ENCODE measurements around the gene CYB5B. TPM values are rescaled to one million over a fixed set of nuclear protein-coding genes. Genes with fewer than 3 reads are reported as not detected.

CYB5B gene
- total RNA-seq, 1 experiment from 2014 or later, result 112 TPM

DNA sequence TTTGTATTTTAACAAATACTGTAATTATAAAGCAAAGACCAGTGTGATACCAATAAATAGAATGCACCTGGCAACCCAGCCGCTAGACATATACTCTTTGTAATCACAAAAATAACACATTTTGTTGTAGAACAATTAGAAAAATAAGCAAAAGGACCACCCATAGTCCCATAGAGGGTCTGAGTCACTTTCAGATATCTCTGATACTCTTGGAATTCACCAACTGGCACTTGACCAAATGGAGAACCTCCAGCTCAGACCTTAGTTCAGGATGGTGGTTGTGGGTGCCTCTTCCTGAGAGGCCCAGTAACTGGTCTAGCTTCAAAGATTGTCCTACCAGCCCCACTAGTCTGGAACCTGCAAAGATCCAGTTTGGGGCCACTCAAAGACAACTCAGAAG, 37.8 kb upstream of the CYB5B start:
- Mint-ChIP-seq H3K4me3 (ENCODE audit: unreplicated experiment) (peak overlapping the region; percentile 90), H3K27ac (ENCODE audit: low read depth, unreplicated experiment) (no peak overlapping the region), H3K36me3 (ENCODE audit: insufficient read depth, unreplicated experiment) (peaks cover 40% of the 10 kb centered on the region), H3K27me3 (ENCODE audit: insufficient read depth, unreplicated experiment) (no peaks in the 10 kb centered on the region), H3K9me3 (ENCODE audit: unreplicated experiment) (no peaks in the 10 kb centered on the region), H3K4me1 (ENCODE audit: insufficient read depth, unreplicated experiment) (peaks cover 18% of the 10 kb centered on the region)
- no TSS peak for BruUV-seq (replicated peaks)
- ChIA-PET POLR2A (interaction anchor here (1.0 to 3.9 kb wide), 9 partner anchors 9 to 376 kb away, joined by 4 to 20 read pairs (median 6); partner anchors contain the start of genes COG8, NIP7, NOB1 and NQO1), CTCF (interaction anchor here (1.1 to 2.3 kb wide), 2 partner anchors 10 to 39 kb away, joined by 4 to 11 read pairs; no protein-coding TSS in a partner anchor)
- no peak for DNase-seq (ENCODE audit: unreplicated experiment)
- TF ChIP-seq, protein P1, sequence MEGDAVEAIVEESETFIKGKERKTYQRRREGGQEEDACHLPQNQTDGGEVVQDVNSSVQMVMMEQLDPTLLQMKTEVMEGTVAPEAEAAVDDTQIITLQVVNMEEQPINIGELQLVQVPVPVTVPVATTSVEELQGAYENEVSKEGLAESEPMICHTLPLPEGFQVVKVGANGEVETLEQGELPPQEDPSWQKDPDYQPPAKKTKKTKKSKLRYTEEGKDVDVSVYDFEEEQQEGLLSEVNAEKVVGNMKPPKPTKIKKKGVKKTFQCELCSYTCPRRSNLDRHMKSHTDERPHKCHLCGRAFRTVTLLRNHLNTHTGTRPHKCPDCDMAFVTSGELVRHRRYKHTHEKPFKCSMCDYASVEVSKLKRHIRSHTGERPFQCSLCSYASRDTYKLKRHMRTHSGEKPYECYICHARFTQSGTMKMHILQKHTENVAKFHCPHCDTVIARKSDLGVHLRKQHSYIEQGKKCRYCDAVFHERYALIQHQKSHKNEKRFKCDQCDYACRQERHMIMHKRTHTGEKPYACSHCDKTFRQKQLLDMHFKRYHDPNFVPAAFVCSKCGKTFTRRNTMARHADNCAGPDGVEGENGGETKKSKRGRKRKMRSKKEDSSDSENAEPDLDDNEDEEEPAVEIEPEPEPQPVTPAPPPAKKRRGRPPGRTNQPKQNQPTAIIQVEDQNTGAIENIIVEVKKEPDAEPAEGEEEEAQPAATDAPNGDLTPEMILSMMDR (IDR thresholded peaks at IDR 0.05; ENCODE audit: unreplicated experiment), result no peak
- intact Hi-C loops (cut with micrococcal nuclease), result no loop called here

DNA sequence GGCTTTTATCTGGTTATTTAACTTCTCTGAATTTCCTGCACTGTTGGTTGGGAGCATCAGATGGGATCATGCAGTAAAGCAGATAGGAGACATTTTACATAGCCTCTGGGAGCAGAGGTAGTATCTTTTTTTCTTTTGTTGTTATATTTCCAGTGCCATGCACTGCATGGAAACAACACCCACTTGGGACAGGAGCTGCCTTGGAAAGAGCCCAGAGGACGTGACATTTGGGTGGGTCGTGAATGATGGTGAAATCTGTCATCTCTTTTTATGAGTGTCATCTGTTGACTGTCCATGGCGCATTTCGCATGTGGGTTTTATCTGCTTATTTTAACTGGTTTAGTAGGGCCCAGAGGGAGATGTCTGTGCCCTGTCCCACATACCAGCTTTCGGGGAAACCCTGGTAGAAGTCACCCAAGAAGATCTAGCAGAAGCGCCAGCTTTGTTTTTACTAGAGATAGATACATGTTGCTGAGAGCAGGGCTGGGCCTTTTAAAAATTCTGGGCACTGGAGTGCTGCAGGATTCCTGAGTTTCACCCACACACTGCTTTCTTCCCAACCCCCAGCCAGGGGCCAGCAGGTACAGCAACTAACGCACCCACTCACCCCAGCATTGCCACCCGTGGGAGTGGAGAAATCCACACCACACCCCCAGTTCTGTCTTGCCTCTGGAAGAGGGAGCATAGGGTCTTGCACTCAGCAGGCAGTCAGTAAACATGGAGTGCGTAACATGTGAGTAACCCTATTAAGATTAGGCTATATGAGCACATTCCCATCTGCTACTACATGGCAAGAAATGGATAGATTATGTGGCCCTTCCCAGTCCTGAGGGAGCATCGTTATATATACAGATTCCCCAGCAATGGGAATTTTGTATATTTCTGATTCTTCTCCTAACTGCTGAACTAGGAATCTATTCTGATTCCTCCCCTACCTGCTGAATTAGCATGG, 30.2 kb upstream of the CYB5B start:
- TF ChIP-seq, protein P1 (IDR thresholded peaks at IDR 0.05; ENCODE audit: unreplicated experiment), result no peak
- intact Hi-C loops (cut with micrococcal nuclease), result no loop called here
- no peak for DNase-seq (ENCODE audit: unreplicated experiment)
- H3K4me3 Mint-ChIP-seq (ENCODE audit: unreplicated experiment), result no peak overlapping the region
- CTCF ChIA-PET, result interaction anchor here (0.7 to 3.4 kb wide), 8 partner anchors 35 to 537 kb away, joined by 3 to 12 read pairs (median 3); partner anchors contain the start of gene NOB1
- no peaks in the 10 kb centered on the region for H3K27me3 Mint-ChIP-seq (ENCODE audit: insufficient read depth, unreplicated experiment)
- H3K4me1 Mint-ChIP-seq (ENCODE audit: insufficient read depth, unreplicated experiment), result peaks cover 17% of the 10 kb centered on the region
- POLR2A ChIA-PET, result interaction anchor here (0.6 to 2.7 kb wide), 4 partner anchors 8 to 173 kb away, joined by 3 to 15 read pairs (median 4); partner anchors contain the start of gene TERF2
- no peak overlapping the region for H3K27ac Mint-ChIP-seq (ENCODE audit: low read depth, unreplicated experiment)
- H3K9me3 Mint-ChIP-seq (ENCODE audit: unreplicated experiment), result no peaks in the 10 kb centered on the region
- H3K36me3 Mint-ChIP-seq (ENCODE audit: insufficient read depth, unreplicated experiment), result no peaks in the 10 kb centered on the region
- no TSS peak for BruUV-seq (replicated peaks)

DNA sequence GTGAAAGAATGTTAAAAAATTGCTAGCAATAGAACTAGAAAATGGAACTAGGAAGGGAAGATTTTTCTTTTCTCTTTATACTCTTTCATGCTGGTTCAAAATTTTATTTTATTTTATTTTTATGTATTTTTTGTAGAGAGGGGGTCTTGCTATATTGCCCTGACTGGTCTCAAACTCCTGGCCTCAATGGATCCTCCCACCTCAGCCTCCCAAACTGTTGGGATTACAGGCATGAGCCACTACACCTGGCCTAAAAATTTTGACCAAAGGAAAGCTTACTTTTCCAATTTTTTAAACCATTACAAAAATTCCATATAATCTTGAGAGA, 28.6 kb upstream of the CYB5B start:
- no TSS peak for BruUV-seq (replicated peaks)
- intact Hi-C loops (cut with micrococcal nuclease), result loop anchor here (1.0 to 5.0 kb wide), 4 partner anchors 28 to 358 kb away; partner anchors contain the start of genes CYB5B, NFAT5 and NOB1
- Mint-ChIP-seq H3K4me1 (ENCODE audit: insufficient read depth, unreplicated experiment) (peaks cover 17% of the 10 kb centered on the region), H3K4me3 (ENCODE audit: unreplicated experiment) (no peak overlapping the region), H3K36me3 (ENCODE audit: insufficient read depth, unreplicated experiment) (no peaks in the 10 kb centered on the region), H3K27me3 (ENCODE audit: insufficient read depth, unreplicated experiment) (no peaks in the 10 kb centered on the region), H3K27ac (ENCODE audit: low read depth, unreplicated experiment) (peak overlapping the region; percentile 78), H3K9me3 (ENCODE audit: unreplicated experiment) (no peaks in the 10 kb centered on the region)
- ChIA-PET POLR2A (interaction anchor here (0.6 to 2.8 kb wide), 24 partner anchors 8 to 359 kb away, joined by 3 to 23 read pairs (median 4); partner anchors contain the start of genes CYB5B, NFAT5, NOB1 and TERF2), CTCF (interaction anchor here (0.8 to 3.4 kb wide), 24 partner anchors 9 to 359 kb away, joined by 3 to 13 read pairs (median 4); partner anchors contain the start of genes CYB5B, NIP7 and NOB1)
- DNase-seq (ENCODE audit: unreplicated experiment), result no peak
- TF ChIP-seq, protein P1 (IDR thresholded peaks at IDR 0.05; ENCODE audit: unreplicated experiment), result no peak

All from MCF 10A (cell line).